Activated CD4-positive, alpha-beta T cell treated with anti-CD3 and anti-CD28 coated beads for 1 hour (primary cell): ENCODE measurements around the gene CAD.

Source experiments
- DNase-seq: peaks from one replicate; pipeline ENCODE4 v3.0.0-alpha.2; 2020

The CAD gene

GRCh38 chr2:27231921-27232320, 14.8 kb downstream of the CAD start:
- DNase-seq: no peak

- DNase-seq: no peak
Measured at GRCh38 chr2:27233341-27233740, 16.2 kb downstream of the CAD start.

GRCh38 chr2:27236136-27236535, 19.0 kb downstream of the CAD start:
- no peak for DNase-seq

- DNase-seq: no peak
Measured at GRCh38 chr2:27236626-27237025, 19.5 kb downstream of the CAD start.

- no peak for DNase-seq
Measured at GRCh38 chr2:27237341-27237945, 20.3 kb downstream of the CAD start.

GRCh38 chr2:27238976-27239375, 21.8 kb downstream of the CAD start:
- DNase-seq: no peak

GRCh38 chr2:27240406-27240805, 23.2 kb downstream of the CAD start:
- no peak for DNase-seq

GRCh38 chr2:27241761-27242613, 24.8 kb downstream of the CAD start:
- DNase-seq: no peak

GRCh38 chr2:27242614-27242951, 25.4 kb downstream of the CAD start:
- DNase-seq: no peak

GRCh38 chr2:27243391-27244130, 26.4 kb downstream of the CAD start:
- no peak for DNase-seq

GRCh38 chr2:27245116-27245515, 27.9 kb downstream of the CAD start:
- DNase-seq: no peak

GRCh38 chr2:27245626-27246025, 28.5 kb downstream of the CAD start:
- DNase-seq: no peak

- DNase-seq: no peak
Measured at GRCh38 chr2:27247893-27248292, 30.7 kb downstream of the CAD start.

GRCh38 chr2:27249159-27249890, 32.2 kb downstream of the CAD start:
- DNase-seq: no peak

- peak; percentile 27 for DNase-seq
Measured at GRCh38 chr2:27249891-27250651, 32.9 kb downstream of the CAD start.

GRCh38 chr2:27250652-27251379, 33.6 kb downstream of the CAD start:
- no peak for DNase-seq

GRCh38 chr2:27251766-27252165, 34.6 kb downstream of the CAD start:
- no peak for DNase-seq

- no peak for DNase-seq
Measured at GRCh38 chr2:27255187-27255586, 38.0 kb downstream of the CAD start.

- DNase-seq: no peak
Measured at GRCh38 chr2:27255660-27256059, 38.5 kb downstream of the CAD start.

GRCh38 chr2:27256855-27257454, 39.8 kb downstream of the CAD start:
- no peak for DNase-seq

- DNase-seq: no peak
Measured at GRCh38 chr2:27258051-27258450, 40.9 kb downstream of the CAD start.
